SH-SY5Y (cell line): ENCODE measurements around the gene REM2.

Experiments used
- GATA2 ChIP-seq: IDR thresholded peaks from 2 replicates; pipeline ENCODE4 v1.6.1; 2011; ENCODE audit warnings: mild to moderate bottlenecking, low read depth, low read length
- GATA3 ChIP-seq: IDR thresholded peaks from 2 replicates; pipeline ENCODE4 v1.6.1; 2011; ENCODE audit warnings: low read depth, mild to moderate bottlenecking, low read length, moderate library complexity

GRCh38 chr14:22910916-22911315 is 27.9 kb downstream of the REM2 start:
- TF ChIP-seq GATA2 = no peak
- no peak for TF ChIP-seq GATA3
